Epidermal melanocyte (primary cell): ENCODE data around the gene LY6G5B.
"Not testable (repeated sequence)": the region's sequence is repeated elsewhere in the genome, so short reads cannot be mapped to it uniquely, and the experiment has no call there.

Experiments
- DNase-seq: peaks from one replicate; pipeline ENCODE4 v3.0.0; 2011; ENCODE audit warnings: low spot score; ENCODE audit not compliant: insufficient read length

LY6G5B gene

GRCh38 chr6:31690231-31691077 is 20.7 kb downstream of the LY6G5B start:
- DNase-seq: no peak

GRCh38 chr6:31691078-31691463 is 21.3 kb downstream of the LY6G5B start:
- no peak for DNase-seq

- DNase-seq: no peak
Observed at GRCh38 chr6:31691564-31692108, 21.9 kb downstream of the LY6G5B start.

GRCh38 chr6:31692353-31692752 is 22.6 kb downstream of the LY6G5B start:
- DNase-seq: no peak

- no peak for DNase-seq
Observed at GRCh38 chr6:31692886-31693285, 23.1 kb downstream of the LY6G5B start.

- DNase-seq: no peak
Observed at GRCh38 chr6:31693535-31693934, 23.8 kb downstream of the LY6G5B start.

GRCh38 chr6:31697555-31697954 is 27.8 kb downstream of the LY6G5B start:
- DNase-seq: no peak

GRCh38 chr6:31700740-31701401 is 31.1 kb downstream of the LY6G5B start:
- no peak for DNase-seq

- no peak for DNase-seq
Observed at GRCh38 chr6:31701666-31702404, 32.1 kb downstream of the LY6G5B start.

GRCh38 chr6:31702405-31702818 is 32.6 kb downstream of the LY6G5B start:
- no peak for DNase-seq

GRCh38 chr6:31702819-31703716 is 33.3 kb downstream of the LY6G5B start, which contains the start of gene ABHD16A:
TSS of gene ABHD16A (minus strand) at chr6:31703324. CDS start at chr6:31703281, 43 bp downstream.
- DNase-seq: peak; percentile 99

GRCh38 chr6:31705931-31706330 is 36.2 kb downstream of the LY6G5B start:
- DNase-seq: no peak

GRCh38 chr6:31706599-31706998 is 36.8 kb downstream of the LY6G5B start, which contains the start of gene LY6G6F:
TSS of gene LY6G6F (plus strand) at chr6:31706866. CDS start at chr6:31706907, 41 bp downstream.
- no peak for DNase-seq

- no peak for DNase-seq
Observed at GRCh38 chr6:31707701-31708100, 37.9 kb downstream of the LY6G5B start.

- no peak for DNase-seq
Observed at GRCh38 chr6:31708224-31708623, 38.4 kb downstream of the LY6G5B start.

- not testable (repeated sequence) for DNase-seq
Observed at GRCh38 chr6:31709157-31709556, 39.4 kb downstream of the LY6G5B start.

GRCh38 chr6:31710523-31711219 is 40.9 kb downstream of the LY6G5B start:
- DNase-seq: no peak

GRCh38 chr6:31711233-31711632 is 41.5 kb downstream of the LY6G5B start:
- no peak for DNase-seq

- DNase-seq: no peak
Observed at GRCh38 chr6:31712296-31712695, 42.5 kb downstream of the LY6G5B start.

- DNase-seq: no peak
Observed at GRCh38 chr6:31713465-31713864, 43.7 kb downstream of the LY6G5B start.
